Measurements from ENCODE around the gene STPG1. TPM values are rescaled to one million over a fixed set of nuclear protein-coding genes. Genes with fewer than 3 reads are reported as not detected.

STPG1 gene
- total and polyA plus RNA-seq, 8 donors: 7.8 to 11.1 (median 9.0) TPM

DNA sequence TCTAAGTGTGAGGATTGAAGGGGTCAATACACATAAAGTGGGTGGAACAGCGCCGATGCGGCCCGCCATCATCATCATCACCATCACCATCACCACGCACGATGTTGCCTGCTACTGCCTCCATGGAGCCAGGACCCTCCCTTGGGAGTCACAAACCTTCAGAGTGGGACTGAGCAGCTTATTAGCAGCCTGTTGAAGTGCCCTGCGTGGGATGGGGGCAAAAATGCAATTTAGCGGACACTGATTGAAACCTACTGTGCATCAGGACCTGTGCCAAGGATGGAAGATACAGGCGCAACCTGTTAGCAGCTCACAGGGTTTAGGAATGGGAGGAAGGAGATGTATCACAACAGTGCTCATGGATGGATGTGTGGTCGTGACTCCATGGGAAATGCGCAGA, 26.7 kb downstream of the STPG1 start:
- Histone ChIP-seq H3K27me3 (no peaks in the 10 kb centered on the region), H3K4me1 (peaks cover 9 to 58% of the 10 kb centered on the region in 2 donors), H3K27ac (no peak overlapping the region), H3K4me3 (no peak overlapping the region), H3K9me3 (no peaks in the 10 kb centered on the region), H3K36me3 (peaks cover 0 to 5% of the 10 kb centered on the region in 2 donors)
- DNase-seq (no peak), ATAC-seq (no peak)
- no peak for TF ChIP-seq CTCF (IDR thresholded peaks at IDR 0.05)
- intact Hi-C loops (cut with DNase I): loop anchor here in 1 of 2 donors (10.0 kb wide), 1 partner anchor 182 kb away; no protein-coding TSS in a partner anchor

DNA sequence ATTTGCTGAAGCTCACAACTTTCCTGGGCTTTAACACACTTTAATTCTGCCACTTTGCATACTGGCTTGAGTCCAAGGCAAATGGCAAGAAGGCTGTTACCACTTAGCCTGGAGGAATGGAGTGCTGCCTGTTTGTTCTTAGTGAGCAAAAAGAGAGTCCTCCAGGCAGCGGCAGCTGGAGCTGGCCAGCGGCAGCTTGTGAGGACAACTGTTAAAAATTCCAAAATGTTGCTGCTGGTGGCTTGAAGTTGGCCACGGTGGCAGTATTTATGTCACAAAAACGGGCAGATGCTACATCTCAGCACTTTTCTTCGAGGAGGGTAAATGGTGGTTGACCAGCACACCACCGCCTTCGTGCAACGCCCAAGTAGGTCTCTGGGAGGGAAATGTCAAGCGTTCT, 27.3 kb downstream of the STPG1 start:
- Histone ChIP-seq H3K27ac (no peak overlapping the region), H3K4me1 (peaks cover 7 to 51% of the 10 kb centered on the region in 2 donors), H3K9me3 (no peaks in the 10 kb centered on the region), H3K27me3 (no peaks in the 10 kb centered on the region), H3K4me3 (no peak overlapping the region), H3K36me3 (peaks cover 0 to 5% of the 10 kb centered on the region in 2 donors)
- intact Hi-C loops (cut with DNase I): loop anchor here in 1 of 2 donors (10.0 kb wide), 1 partner anchor 181 kb away; no protein-coding TSS in a partner anchor
- no peak for TF ChIP-seq CTCF (IDR thresholded peaks at IDR 0.05)
- peak; percentile 74 for ATAC-seq
- peak in 2 of 4 donors; percentile 54 to 74 for DNase-seq

DNA sequence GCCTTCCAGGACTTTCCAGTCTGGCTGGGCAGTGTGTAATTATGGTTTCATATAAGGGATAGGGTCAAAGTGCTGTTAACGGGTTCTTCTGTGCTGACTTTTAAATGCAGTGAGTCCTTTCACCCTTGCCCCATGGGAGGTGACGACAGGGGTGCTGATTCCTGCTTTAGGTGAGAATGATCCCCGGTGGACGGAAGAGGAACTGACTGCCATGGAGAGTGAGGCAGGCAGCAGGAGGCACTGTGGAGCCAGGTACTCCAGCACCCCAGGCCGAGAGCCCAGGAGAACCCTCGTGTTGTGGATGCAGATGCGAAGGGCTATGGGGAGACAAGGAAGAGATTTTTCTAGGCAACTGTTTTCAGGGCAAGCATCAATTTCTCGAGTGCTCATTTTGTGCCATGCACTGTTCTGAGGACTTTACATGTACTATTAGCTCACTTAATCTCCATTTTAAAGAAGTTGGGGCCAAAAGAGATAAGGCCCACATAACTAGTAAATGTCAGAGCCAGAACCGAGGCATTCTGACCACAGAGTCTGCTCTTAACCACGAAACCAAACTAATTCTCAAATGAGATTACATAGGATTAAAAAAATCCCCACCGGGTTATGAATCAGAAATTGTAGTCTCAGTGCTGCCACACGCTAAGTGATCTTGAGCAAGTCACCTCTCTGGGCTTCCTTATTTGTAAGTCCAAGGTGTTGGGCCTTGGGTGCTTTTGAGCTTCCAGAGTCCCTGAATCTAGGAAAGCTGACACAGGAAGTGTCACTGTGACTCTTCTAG, 28.2 kb downstream of the STPG1 start:
- H3K9me3 ChIP-seq: no peaks in the 10 kb centered on the region
- DNase-seq (no peak), ATAC-seq (no peak)
- H3K27me3 ChIP-seq: no peaks in the 10 kb centered on the region
- TF ChIP-seq CTCF (IDR thresholded peaks at IDR 0.05): peak in 1 of 2 donors; percentile 18
- H3K4me3 ChIP-seq: no peak overlapping the region
- peaks cover 0 to 5% of the 10 kb centered on the region in 2 donors for H3K36me3 ChIP-seq
- peak overlapping the region in 1 of 2 donors; percentile 91 for H3K27ac ChIP-seq
- intact Hi-C loops (cut with DNase I): loop anchor here in 1 of 2 donors (10.0 kb wide), 1 partner anchor 181 kb away; no protein-coding TSS in a partner anchor
- peaks cover 5 to 43% of the 10 kb centered on the region in 2 donors for H3K4me1 ChIP-seq

DNA sequence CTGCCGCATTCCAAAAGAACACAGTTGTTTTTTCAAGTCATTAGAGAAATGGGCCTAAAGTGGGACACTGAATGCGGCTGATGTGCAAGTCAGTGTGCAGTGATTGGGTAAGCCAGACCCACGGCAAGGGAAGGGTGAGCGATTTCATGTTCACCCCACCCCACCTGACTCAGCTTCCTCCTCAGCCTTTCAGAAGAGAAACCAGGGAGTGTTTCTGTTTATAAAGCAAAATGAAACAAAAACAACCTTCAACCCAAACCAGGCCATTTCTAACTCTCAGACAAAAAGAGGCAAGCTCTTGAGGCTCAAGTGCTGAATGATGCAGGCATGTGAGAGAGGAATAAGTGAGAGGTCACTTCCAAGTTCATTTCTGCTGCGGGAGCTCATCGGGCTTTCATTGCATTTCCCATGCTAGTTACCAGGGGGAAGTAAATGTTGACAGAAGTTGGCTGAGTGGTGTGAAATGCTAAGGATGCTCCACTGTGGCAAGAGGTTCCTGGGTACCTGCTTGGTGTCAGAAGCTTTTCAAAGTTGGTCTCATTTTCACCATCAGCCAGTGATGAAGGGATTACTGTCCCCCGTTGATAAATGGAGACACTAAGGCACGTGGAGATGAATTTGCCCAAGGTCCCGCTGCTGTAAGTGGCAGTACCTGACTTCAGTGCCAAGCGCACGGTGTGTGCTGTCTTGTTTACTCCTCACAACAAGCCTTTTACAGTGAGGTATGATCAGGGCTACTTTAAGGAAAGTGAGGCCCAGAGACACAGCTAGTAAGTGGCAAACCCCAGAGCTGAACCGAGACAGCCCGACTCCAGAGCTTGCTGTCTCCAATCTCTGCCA, 29.1 kb downstream of the STPG1 start:
- TF ChIP-seq CTCF (IDR thresholded peaks at IDR 0.05): no peak
- ATAC-seq: peak; percentile 74
- Histone ChIP-seq H3K27ac (peak overlapping the region in 1 of 2 donors; percentile 91), H3K36me3 (peaks cover 0 to 5% of the 10 kb centered on the region in 2 donors), H3K9me3 (no peaks in the 10 kb centered on the region), H3K27me3 (no peaks in the 10 kb centered on the region), H3K4me1 (peaks cover 5 to 39% of the 10 kb centered on the region in 2 donors), H3K4me3 (peak overlapping the region in 1 of 2 donors; percentile 24)
- intact Hi-C loops (cut with DNase I): loop anchor here in 1 of 2 donors (10.0 kb wide), 1 partner anchor 180 kb away; no protein-coding TSS in a partner anchor
- peak in 1 of 4 donors; percentile 43 for DNase-seq

Measured in left lung (tissue), 10 donors.